DND-41 (cell line): ENCODE results near the gene PPP1R14C.
"Not testable (repeated sequence)": the region's sequence is repeated elsewhere in the genome, so short reads cannot be mapped to it uniquely, and the experiment has no call there.

Experiments used
- EZH2 ChIP-seq: IDR thresholded peaks from 3 replicates; pipeline ENCODE4 v1.6.1; 2012; ENCODE audit warnings: borderline replicate concordance, low read depth, mild to moderate bottlenecking, moderate library complexity, low read length, inconsistent platforms; ENCODE audit not compliant: severe bottlenecking
- TF ChIP-seq, protein P1 (sequence below): IDR thresholded peaks from 2 replicates; pipeline ENCODE4 v1.5.1; 2012; ENCODE audit warnings: borderline replicate concordance, low read length, moderate library complexity, mild to moderate bottlenecking; ENCODE audit not compliant: poor library complexity, severe bottlenecking; ENCODE audit errors: extremely low read depth

DNA sequence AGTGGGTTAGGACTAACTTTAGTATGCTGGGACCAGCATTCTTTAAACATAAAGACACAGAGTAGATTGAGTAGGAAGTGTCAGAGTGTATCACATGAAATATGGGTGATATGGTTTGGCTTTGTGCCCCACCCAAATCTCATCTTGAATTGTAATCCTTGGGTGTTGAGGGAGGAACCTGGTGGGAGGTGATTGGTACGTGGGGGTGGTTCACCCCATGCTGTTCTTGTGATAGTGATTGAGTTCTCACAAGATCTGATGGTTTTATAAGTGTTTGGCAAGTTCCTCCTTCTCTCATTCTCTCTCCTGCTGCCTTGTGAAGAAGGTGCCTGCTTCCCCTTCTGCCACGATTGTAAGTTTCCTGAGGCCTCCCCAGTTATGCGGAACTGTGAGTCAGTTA, 5.1 kb upstream of the PPP1R14C start:
- TF ChIP-seq, protein P1, sequence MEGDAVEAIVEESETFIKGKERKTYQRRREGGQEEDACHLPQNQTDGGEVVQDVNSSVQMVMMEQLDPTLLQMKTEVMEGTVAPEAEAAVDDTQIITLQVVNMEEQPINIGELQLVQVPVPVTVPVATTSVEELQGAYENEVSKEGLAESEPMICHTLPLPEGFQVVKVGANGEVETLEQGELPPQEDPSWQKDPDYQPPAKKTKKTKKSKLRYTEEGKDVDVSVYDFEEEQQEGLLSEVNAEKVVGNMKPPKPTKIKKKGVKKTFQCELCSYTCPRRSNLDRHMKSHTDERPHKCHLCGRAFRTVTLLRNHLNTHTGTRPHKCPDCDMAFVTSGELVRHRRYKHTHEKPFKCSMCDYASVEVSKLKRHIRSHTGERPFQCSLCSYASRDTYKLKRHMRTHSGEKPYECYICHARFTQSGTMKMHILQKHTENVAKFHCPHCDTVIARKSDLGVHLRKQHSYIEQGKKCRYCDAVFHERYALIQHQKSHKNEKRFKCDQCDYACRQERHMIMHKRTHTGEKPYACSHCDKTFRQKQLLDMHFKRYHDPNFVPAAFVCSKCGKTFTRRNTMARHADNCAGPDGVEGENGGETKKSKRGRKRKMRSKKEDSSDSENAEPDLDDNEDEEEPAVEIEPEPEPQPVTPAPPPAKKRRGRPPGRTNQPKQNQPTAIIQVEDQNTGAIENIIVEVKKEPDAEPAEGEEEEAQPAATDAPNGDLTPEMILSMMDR = not testable (repeated sequence)
- TF ChIP-seq EZH2 = not testable (repeated sequence)
